GM12873 (cell line): ENCODE measurements around the gene C17orf67.

Experiments used
- CTCF ChIP-seq: IDR thresholded peaks from 2 replicates; pipeline ENCODE4 v1.5.1; 2012; ENCODE audit warnings: low read depth, mild to moderate bottlenecking, moderate library complexity, low read length, control low read depth; ENCODE audit not compliant: insufficient read depth; ENCODE audit errors: missing control alignments

The C17orf67 gene

DNA sequence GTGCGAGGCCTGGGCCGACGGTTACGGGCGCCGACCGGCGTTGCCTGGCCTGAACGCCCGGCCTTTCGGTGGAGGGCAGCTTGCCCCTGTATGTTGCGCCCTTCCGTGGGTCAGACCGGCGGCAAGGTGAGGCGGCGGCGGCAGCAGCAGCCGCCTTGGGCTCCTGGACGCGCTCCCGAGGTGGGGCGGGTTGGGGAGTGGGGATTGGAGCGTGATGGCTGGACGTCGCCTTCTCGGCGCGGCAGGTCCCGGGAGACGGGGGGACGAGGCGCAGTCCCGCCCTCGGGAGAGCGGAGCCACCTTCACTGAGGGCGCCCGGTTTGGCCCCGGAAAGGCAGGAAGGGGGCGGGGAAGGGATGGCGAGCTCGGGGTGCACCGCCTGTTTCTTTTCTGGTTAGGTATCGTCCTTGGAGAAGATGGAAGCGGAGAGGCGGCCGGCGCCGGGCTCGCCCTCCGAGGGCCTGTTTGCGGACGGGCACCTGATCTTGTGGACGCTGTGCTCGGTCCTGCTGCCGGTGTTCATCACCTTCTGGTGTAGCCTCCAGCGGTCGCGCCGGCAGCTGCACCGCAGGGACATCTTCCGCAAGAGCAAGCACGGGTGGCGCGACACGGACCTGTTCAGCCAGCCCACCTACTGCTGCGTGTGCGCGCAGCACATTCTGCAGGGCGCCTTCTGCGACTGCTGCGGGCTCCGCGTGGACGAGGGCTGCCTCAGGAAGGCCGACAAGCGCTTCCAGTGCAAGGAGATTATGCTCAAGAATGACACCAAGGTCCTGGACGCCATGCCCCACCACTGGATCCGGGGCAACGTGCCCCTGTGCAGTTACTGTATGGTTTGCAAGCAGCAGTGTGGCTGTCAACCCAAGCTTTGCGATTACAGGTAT lies 902 bp upstream of the C17orf67 start:
- peak; percentile 40 for TF ChIP-seq CTCF

- TF ChIP-seq CTCF, result no peak
These were observed 487 bp downstream of the C17orf67 start for GRCh38 chr17:56833057-56833808.

DNA sequence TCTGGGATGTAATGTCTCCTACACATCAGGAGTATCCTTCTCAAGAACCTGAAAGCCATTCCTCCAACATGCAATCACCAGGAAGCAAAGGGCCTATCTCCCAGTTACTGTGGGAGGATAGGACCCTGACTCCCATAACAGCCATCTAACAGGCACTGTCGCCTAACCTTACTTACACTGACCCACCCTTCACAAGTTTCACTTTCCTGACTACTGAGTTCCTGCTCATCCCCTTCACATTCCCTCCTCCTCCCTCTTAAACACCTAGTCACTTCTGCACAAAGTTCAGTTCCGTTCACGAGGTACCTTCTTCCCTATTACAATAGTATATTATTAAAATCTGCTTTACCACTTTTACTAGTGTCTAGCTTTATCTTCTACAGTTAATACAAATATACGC lies 1.3 kb downstream of the C17orf67 start:
- TF ChIP-seq CTCF, result no peak

DNA sequence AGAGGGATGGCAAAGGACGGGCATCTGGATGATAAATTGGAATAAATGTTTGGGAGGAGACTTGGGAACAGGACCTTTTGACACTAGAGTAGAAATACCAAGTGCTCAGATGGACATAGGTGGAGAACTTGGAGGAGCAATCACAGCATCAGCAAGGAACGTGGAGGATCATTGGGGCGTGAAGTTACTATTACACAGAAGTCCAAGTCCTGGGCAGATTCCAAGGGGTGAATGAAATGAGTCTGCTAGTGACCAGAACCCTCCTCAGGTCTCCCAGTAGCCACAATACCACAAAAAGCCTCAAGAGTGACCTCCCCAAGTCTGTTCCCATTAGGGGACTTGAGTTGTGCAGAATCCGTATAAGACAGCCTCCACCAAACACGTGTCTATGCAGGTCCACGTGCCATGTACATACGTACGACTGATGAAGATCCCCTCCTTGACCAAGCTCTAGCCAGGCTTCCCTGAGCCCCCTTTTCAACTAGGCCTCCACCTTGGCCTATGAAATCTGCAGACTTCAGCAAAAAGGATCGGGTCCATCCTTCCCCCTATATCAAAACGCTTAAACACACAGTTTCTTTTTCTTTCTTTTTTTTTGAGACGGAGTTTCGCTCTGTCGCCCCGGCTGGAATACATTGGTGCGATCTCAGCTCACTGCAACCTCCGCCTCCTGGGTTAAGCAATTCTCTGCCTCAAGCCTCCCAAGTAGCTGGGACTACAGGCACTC lies 2.2 kb downstream of the C17orf67 start:
- TF ChIP-seq CTCF, result no peak

GRCh38 chr17:56830726-56831368 lies 2.9 kb downstream of the C17orf67 start:
- no peak for TF ChIP-seq CTCF

- TF ChIP-seq CTCF, result no peak
These were observed 6.9 kb downstream of the C17orf67 start for GRCh38 chr17:56826611-56827414.
